CD4-positive, alpha-beta T cell (primary cell): ENCODE measurements around the gene MSI2. TPM values are rescaled to one million over a fixed set of nuclear protein-coding genes. Genes with fewer than 3 reads are reported as not detected.

Source experiments
- ATAC-seq: fragments of 200-7000 bp; cut with Tn5 transposase; one replicate; pipeline ENCODE4 v1.10.0; 2022; ENCODE audit warnings: mild to moderate bottlenecking; ENCODE audit not compliant: poor library complexity
- CTCF ChIA-PET: fragments of 350-600 bp; sonication (Branson Sonifier 250); formaldehyde crosslinking; loops from one replicate; lab custom pipeline; 2021; ENCODE audit warnings: antibody characterized with exemption, inconsistent platforms; lab: Charles Lee
- POLR2A ChIA-PET: fragments of 350-600 bp; sonication (Branson Sonifier 250); formaldehyde crosslinking; loops from one replicate; lab custom pipeline; 2021; ENCODE audit warnings: antibody characterized with exemption, inconsistent platforms; lab: Charles Lee
- DNase-seq, 14 experiments: peaks; one replicate each; pipeline ENCODE4 v3.0.0-alpha.2; 2013 to 2020; ENCODE audit warnings: mixed read lengths in 2 of 14
- H3K27ac ChIP-seq, 2 donors: one replicate each; pipeline versions ENCODE4 v1.5.1 to v1.7.0; 2013; ENCODE audit warnings: low read length in 2 of 2, low read depth in 1 of 2, mild to moderate bottlenecking in 1 of 2
- H3K27me3 ChIP-seq, 2 experiments: 1 replicate in 1 of 2; 2 replicates in 1 of 2; pipeline versions ENCODE4 v1.6.1 to v1.7.0; 2013; ENCODE audit warnings: low read length in 2 of 2, control low read depth in 1 of 2, mild to moderate bottlenecking in 1 of 2, moderate library complexity in 1 of 2; ENCODE audit not compliant: insufficient read depth in 2 of 2, control insufficient read depth in 1 of 2
- H3K36me3 ChIP-seq: one replicate; pipeline ENCODE4 v1.6.1; 2013; ENCODE audit warnings: low read length, control low read depth; ENCODE audit not compliant: insufficient read depth
- H3K4me1 ChIP-seq: one replicate; pipeline ENCODE4 v1.6.1; 2013; ENCODE audit warnings: low read length, control low read depth; ENCODE audit not compliant: insufficient read depth
- H3K4me3 ChIP-seq: one replicate; pipeline ENCODE4 v1.5.1; 2013; ENCODE audit warnings: mild to moderate bottlenecking, low read length, moderate library complexity
- H3K9me3 ChIP-seq, 2 experiments: 1 replicate in 1 of 2; 2 replicates in 1 of 2; pipeline versions ENCODE4 v1.6.1 to v1.7.0; 2013; ENCODE audit warnings: low read length in 2 of 2, mild to moderate bottlenecking in 2 of 2, control low read depth in 1 of 2, moderate library complexity in 1 of 2; ENCODE audit not compliant: control insufficient read depth in 1 of 2, insufficient read depth in 1 of 2
- H3K27ac Mint-ChIP-seq: one replicate; pipeline ENCODE4 v1.8.0; 2020; ENCODE audit warnings: mixed read lengths
- H3K27me3 Mint-ChIP-seq: one replicate; pipeline ENCODE4 v1.8.0; 2021; ENCODE audit warnings: mixed read lengths
- H3K36me3 Mint-ChIP-seq: one replicate; pipeline ENCODE4 v1.8.0; 2021; ENCODE audit warnings: low read depth, mixed read lengths
- H3K4me1 Mint-ChIP-seq: one replicate; pipeline ENCODE4 v1.8.0; 2021; ENCODE audit warnings: low read depth, mixed read lengths
- H3K4me3 Mint-ChIP-seq: one replicate; pipeline ENCODE4 v1.8.0; 2020; ENCODE audit warnings: mild to moderate bottlenecking, mixed read lengths
- H3K9me3 Mint-ChIP-seq: one replicate; pipeline ENCODE4 v1.8.0; 2020; ENCODE audit warnings: mixed read lengths
- intact Hi-C, 2 experiments: fragments of 100-400 bp; cut with DNase I in 1 of 2; cut with micrococcal nuclease in 1 of 2; formaldehyde crosslinking; loops; one replicate each; pipeline versions ENCODE4 v1.15.1 to v1.9.0; 2023 to 2025; cut with DNase I, micrococcal nuclease
- total RNA-seq, 174 experiments: library from RNA in 2 of 174; stranded (reverse) in 2 of 174; gene quantifications; one replicate each; pipeline ENCODE4 v1.2.3 and lab custom pipeline; 2021 to 2026
- TF ChIP-seq, protein P1 (sequence below): fragments of 200-600 bp; IDR thresholded peaks from one replicate; pipeline ENCODE4 v1.8.0; 2022; ENCODE audit warnings: antibody characterized with exemption, mild to moderate bottlenecking

MSI2 gene
- total RNA-seq, 2 experiments from 2014 or later, result 129 to 132 TPM

DNA sequence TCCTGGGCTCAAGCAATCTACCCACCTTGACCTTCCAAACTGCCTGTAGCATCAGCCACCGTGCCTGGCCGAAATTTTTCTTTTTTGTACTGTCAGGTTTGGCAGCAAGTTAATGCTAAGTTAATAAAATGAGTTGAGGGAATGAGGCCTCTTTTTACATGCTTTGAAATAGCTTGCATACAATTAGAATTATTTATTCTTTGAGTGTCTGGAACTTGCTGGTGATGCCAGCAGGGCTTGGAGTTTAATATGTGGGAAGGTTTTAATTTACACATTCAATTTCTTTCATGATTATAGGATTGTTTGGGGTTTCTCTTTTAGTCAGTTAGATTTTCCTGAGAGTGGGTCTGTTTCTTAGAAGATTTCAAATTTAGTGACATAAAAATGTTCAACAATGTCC lies 31.2 kb upstream of the MSI2 start:
- ChIA-PET CTCF (no interaction called here), POLR2A (no interaction called here)
- Histone ChIP-seq H3K27ac (no peak overlapping the region), H3K27me3 (no peaks in the 10 kb centered on the region), H3K9me3 (peaks cover 4 to 11% of the 10 kb centered on the region in 2 experiments), H3K4me3 (no peak overlapping the region), H3K36me3 (no peaks in the 10 kb centered on the region), H3K4me1 (no peaks in the 10 kb centered on the region)
- H3K4me1 Mint-ChIP-seq, result no peaks in the 10 kb centered on the region
- TF ChIP-seq, protein P1, sequence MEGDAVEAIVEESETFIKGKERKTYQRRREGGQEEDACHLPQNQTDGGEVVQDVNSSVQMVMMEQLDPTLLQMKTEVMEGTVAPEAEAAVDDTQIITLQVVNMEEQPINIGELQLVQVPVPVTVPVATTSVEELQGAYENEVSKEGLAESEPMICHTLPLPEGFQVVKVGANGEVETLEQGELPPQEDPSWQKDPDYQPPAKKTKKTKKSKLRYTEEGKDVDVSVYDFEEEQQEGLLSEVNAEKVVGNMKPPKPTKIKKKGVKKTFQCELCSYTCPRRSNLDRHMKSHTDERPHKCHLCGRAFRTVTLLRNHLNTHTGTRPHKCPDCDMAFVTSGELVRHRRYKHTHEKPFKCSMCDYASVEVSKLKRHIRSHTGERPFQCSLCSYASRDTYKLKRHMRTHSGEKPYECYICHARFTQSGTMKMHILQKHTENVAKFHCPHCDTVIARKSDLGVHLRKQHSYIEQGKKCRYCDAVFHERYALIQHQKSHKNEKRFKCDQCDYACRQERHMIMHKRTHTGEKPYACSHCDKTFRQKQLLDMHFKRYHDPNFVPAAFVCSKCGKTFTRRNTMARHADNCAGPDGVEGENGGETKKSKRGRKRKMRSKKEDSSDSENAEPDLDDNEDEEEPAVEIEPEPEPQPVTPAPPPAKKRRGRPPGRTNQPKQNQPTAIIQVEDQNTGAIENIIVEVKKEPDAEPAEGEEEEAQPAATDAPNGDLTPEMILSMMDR, result no peak
- no peak overlapping the region for H3K4me3 Mint-ChIP-seq
- intact Hi-C loops, result no loop called here
- DNase-seq (no peak), ATAC-seq (no peak)
- no peaks in the 10 kb centered on the region for H3K36me3 Mint-ChIP-seq
- H3K27me3 Mint-ChIP-seq, result peaks cover 8% of the 10 kb centered on the region
- H3K9me3 Mint-ChIP-seq, result peaks cover 5% of the 10 kb centered on the region
- no peak overlapping the region for H3K27ac Mint-ChIP-seq

- Mint-ChIP-seq H3K27ac (no peak overlapping the region), H3K9me3 (peaks cover 4% of the 10 kb centered on the region), H3K27me3 (peaks cover 15% of the 10 kb centered on the region), H3K36me3 (no peaks in the 10 kb centered on the region), H3K4me3 (no peak overlapping the region), H3K4me1 (no peaks in the 10 kb centered on the region)
- H3K27ac ChIP-seq, result no peak overlapping the region
- no peaks in the 10 kb centered on the region for H3K4me1 ChIP-seq
- ChIA-PET CTCF (interaction anchor here (1.3 kb wide), 1 partner anchor 16 kb away, joined by 5 read pairs; no protein-coding TSS in a partner anchor), POLR2A (no interaction called here)
- no peaks in the 10 kb centered on the region for H3K36me3 ChIP-seq
- TF ChIP-seq, protein P1, result no peak
- intact Hi-C loops, result no loop called here
- DNase-seq, result no peak
- H3K4me3 ChIP-seq, result no peak overlapping the region
- peaks cover under 1 to 4% of the 10 kb centered on the region in 2 experiments for H3K27me3 ChIP-seq
- ATAC-seq, result no peak
- H3K9me3 ChIP-seq, result peaks cover 3 to 7% of the 10 kb centered on the region in 2 experiments
Measured at GRCh38 chr17:57226793-57227192, 29.5 kb upstream of the MSI2 start.

DNA sequence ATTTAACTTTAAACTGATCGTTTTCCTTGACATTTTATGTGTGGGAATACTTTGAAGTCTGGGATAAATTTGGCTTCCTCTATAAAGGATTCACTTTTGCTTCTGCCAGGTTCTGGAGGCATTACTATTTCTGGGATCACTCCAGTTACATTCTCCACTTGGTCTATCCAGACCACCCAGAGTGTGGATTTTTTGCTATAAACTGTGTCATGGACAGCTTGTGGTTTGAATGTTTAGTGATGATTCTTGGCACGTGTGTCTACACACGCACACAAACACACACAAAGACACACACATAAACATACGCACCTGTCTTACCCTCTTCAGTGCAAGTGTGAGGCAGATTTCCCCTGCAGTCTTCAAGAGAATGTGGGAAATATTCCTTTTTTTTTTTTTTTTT lies 27.4 kb upstream of the MSI2 start:
- Mint-ChIP-seq H3K9me3 (no peaks in the 10 kb centered on the region), H3K4me1 (no peaks in the 10 kb centered on the region), H3K27ac (no peak overlapping the region), H3K27me3 (peaks cover 29% of the 10 kb centered on the region), H3K4me3 (no peak overlapping the region), H3K36me3 (no peaks in the 10 kb centered on the region)
- intact Hi-C loops, result no loop called here
- Histone ChIP-seq H3K4me1 (no peaks in the 10 kb centered on the region), H3K9me3 (no peaks in the 10 kb centered on the region), H3K27me3 (peaks cover 5 to 7% of the 10 kb centered on the region in 2 experiments), H3K36me3 (no peaks in the 10 kb centered on the region), H3K27ac (no peak overlapping the region), H3K4me3 (no peak overlapping the region)
- CTCF ChIA-PET, result no interaction called here
- no peak for DNase-seq
- no peak for ATAC-seq
- TF ChIP-seq, protein P1, result no peak
- POLR2A ChIA-PET, result no interaction called here
